T-helper 2 cell treated with Interferon-gamma antibody and Interleukin-4, amounts not matched to agents 5 μg/mL and 100 μg/mL, for 36 hours (primary cell): ENCODE results near the gene BUB3.

Experiments
- DNase-seq: peaks from one replicate; pipeline ENCODE4 v3.0.0; 2021; ENCODE audit warnings: low spot score
- H3K27ac Mint-ChIP-seq: one replicate; pipeline ENCODE4 v1.8.0; 2021; ENCODE audit warnings: mild to moderate bottlenecking, mixed read lengths
- H3K27me3 Mint-ChIP-seq: one replicate; pipeline ENCODE4 v1.8.0; 2021; ENCODE audit warnings: low read depth, mixed read lengths
- H3K36me3 Mint-ChIP-seq: one replicate; pipeline ENCODE4 v1.8.0; 2021; ENCODE audit warnings: low read depth, mixed read lengths
- H3K4me1 Mint-ChIP-seq: one replicate; pipeline ENCODE4 v1.8.0; 2021; ENCODE audit warnings: low read depth, mixed read lengths
- H3K4me3 Mint-ChIP-seq: one replicate; pipeline ENCODE4 v1.8.0; 2022; ENCODE audit warnings: mild to moderate bottlenecking, moderate library complexity, mixed read lengths
- H3K9me3 Mint-ChIP-seq: one replicate; pipeline ENCODE4 v1.8.0; 2021; ENCODE audit warnings: mixed read lengths

The BUB3 gene, protein sequence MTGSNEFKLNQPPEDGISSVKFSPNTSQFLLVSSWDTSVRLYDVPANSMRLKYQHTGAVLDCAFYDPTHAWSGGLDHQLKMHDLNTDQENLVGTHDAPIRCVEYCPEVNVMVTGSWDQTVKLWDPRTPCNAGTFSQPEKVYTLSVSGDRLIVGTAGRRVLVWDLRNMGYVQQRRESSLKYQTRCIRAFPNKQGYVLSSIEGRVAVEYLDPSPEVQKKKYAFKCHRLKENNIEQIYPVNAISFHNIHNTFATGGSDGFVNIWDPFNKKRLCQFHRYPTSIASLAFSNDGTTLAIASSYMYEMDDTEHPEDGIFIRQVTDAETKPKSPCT

DNA sequence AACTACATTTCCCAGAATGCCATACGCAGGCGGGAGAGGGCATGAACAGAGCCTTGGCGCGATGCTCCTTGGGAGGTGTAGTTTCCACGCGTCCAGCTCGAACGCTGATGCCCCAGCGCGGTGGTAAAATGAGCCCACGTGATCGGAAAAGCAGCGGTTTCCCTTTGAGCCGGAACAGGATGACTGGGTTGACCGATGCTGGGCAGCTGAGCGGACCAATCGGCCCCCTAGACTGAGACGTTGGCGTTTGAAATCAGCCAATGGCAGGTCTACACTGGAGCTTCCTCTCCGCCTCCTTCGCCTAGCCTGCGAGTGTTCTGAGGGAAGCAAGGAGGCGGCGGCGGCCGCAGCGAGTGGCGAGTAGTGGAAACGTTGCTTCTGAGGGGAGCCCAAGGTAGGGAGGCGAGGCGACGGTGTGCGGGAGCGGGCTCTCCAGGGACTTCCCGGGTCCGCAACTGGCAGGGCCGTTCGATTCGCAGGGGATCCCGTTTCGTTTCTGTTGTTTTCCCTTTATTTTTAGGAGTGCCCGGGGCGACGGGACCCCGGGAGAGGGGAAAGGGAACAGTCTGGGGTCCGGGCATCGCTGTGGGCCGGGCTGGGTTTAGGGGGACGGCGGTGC is at the start of gene BUB3:
TSS of gene BUB3 (plus strand) at position 311 of the 619 bp plus-strand sequence. CDS start 516 bp downstream, outside the sequence.
- peaks cover 51% of the 10 kb centered on the region for H3K36me3 Mint-ChIP-seq
- peaks cover 46% of the 10 kb centered on the region for H3K4me1 Mint-ChIP-seq

DNA sequence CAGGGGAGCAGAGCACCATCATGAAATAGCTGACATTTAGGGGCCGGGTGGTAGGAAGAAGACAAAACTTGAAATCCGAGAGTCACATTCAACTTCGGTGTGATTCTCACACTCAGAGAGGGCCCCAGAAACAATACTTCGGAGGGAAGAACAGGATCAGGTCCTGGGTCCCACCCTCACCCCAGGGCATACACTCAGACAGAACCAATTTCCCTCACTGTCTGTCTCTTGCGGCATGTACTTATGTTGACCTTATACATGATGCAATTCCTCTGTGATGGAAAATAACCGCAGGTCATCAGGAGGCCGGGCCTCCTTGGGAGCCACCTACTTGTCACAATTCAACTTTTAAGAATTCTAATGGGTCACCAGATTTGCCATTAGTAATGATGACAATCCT is 44.7 kb upstream of the BUB3 start:
- no peak overlapping the region for H3K4me3 Mint-ChIP-seq
- H3K9me3 Mint-ChIP-seq, result no peaks in the 10 kb centered on the region
- no peak overlapping the region for H3K27ac Mint-ChIP-seq
- H3K4me1 Mint-ChIP-seq, result no peaks in the 10 kb centered on the region
- DNase-seq, result no peak
- H3K27me3 Mint-ChIP-seq, result peaks cover 6% of the 10 kb centered on the region
- no peaks in the 10 kb centered on the region for H3K36me3 Mint-ChIP-seq

More for the DNA sequence above, at the start of gene BUB3:
- peak within 1 kb of the TSS; percentile 100 for H3K4me3 Mint-ChIP-seq
- H3K27me3 Mint-ChIP-seq, result peaks cover 30% of the 10 kb centered on the region
- H3K27ac Mint-ChIP-seq, result peak within 1 kb of the TSS; percentile 100
- DNase-seq, result peak; percentile 97
- no peaks in the 10 kb centered on the region for H3K9me3 Mint-ChIP-seq

DNA sequence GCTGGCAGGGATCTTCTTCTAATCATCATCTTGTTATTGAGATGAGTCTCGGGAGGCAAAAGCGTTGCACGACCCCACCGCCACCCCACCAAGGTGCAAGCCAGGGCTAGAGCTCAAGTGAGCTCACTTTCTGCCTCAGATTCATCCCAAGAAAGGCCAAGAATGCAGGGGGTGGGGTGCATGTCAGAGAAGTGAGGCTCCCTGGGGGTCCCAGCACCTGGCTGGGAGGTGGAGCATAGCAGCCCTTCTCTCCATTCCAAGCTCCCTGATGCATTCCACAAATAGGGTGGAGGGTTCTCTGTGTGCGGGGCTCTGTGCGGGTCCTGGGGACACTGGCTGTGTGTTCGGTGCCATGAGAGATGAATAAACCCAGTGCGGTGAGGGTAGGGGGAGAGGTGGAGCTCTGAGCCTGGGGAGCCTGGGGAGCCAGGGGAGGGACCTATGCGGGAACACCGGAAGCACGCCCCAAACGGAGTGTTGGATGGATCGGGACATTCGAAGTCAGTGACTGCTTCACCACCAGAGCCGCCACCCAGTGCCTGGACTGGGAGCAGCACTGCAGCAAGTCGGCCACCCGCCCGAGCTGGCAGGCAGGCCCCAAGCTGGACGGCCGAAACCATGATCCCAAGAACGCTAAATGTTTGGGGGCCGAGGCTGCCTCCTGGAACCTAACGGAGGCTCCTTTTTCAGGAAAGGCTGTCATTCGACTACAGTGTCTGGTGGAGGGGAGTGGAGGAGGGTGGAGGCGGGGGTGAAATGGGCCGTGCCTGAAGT is 36.4 kb upstream of the BUB3 start:
- H3K27ac Mint-ChIP-seq, result no peak overlapping the region
- peaks cover 35% of the 10 kb centered on the region for H3K27me3 Mint-ChIP-seq

DNA sequence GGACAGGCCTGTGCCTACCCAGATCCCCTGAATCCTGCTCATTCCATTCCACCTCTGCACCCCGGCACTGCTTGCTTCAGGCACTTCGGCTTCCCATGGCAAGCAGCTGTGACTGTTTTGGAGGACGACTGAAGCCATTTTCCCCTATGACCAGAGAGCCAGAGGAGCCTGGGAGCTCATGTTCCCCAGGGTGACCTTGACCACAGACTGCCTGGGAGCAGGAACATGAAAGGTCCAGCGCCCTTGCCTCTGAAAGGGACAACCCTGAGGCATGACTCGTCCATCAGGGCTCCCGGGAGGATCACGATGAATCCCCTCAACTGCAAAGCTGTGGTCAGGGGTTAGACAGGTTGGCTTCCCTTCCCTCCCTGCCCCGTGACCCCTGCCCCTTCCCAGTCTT is 35.1 kb upstream of the BUB3 start:
- no peaks in the 10 kb centered on the region for H3K36me3 Mint-ChIP-seq
- no peak overlapping the region for H3K27ac Mint-ChIP-seq
- no peaks in the 10 kb centered on the region for H3K9me3 Mint-ChIP-seq
- H3K27me3 Mint-ChIP-seq, result peaks cover 37% of the 10 kb centered on the region
- no peak for DNase-seq
- H3K4me3 Mint-ChIP-seq, result no peak overlapping the region
- no peaks in the 10 kb centered on the region for H3K4me1 Mint-ChIP-seq

More for the DNA sequence above, 36.4 kb upstream of the BUB3 start:
- Mint-ChIP-seq H3K4me1 (no peaks in the 10 kb centered on the region), H3K9me3 (no peaks in the 10 kb centered on the region), H3K36me3 (no peaks in the 10 kb centered on the region), H3K4me3 (no peak overlapping the region)
- no peak for DNase-seq

DNA sequence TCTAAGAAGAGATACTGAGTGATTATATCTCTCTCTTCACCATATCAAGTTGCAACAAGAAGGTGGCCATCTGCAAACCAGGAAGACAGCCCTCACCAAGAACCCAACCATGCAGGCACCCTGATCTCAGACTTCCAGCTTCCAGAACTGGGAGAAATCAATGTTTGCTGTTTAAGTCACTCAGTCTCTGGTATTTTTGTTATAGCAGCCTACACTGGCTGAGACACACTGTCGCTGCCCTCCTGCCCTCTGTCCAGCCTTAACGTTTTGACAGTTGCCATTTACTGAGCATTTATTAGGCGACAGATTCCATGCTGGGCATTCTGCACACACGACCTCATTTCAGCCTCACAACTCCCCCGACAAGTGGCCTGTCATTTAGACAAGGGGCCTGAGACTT is 28.0 kb upstream of the BUB3 start:
- DNase-seq, result no peak
- Mint-ChIP-seq H3K9me3 (no peaks in the 10 kb centered on the region), H3K27me3 (peaks cover 41% of the 10 kb centered on the region), H3K36me3 (no peaks in the 10 kb centered on the region), H3K4me3 (no peak overlapping the region), H3K27ac (no peak overlapping the region), H3K4me1 (no peaks in the 10 kb centered on the region)

DNA sequence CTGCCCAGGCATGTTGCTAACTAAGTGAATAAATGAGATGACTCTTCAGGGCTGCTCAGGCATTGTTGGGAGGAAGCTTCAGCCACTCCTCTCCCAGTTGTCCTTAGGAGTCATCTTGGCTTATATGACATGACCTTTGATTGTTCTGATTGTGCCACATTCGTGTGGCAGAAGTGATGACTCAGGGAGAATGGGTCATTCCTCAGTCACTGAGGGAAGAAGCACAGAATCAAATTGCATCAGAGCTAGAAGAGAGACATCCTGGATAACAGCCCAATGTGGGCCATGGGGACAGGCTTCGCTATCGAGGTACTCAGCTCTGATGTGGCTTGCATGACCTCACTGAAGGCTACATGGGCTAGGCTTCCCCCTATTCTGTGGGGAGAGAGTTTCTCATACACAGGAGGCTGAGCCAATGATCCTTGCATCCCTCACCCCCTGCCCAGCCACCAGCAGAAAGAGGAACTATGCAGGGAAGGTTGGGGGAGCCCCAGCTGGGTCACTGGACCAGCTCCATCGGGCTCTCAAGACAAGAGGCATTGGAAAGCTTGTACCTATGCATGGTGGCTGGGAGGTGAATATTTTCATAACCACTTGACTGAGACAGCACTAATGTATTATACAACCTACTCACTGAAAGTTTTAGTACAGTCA is 24.5 kb upstream of the BUB3 start:
- Mint-ChIP-seq H3K4me3 (no peak overlapping the region), H3K36me3 (no peaks in the 10 kb centered on the region)
- no peak for DNase-seq

DNA sequence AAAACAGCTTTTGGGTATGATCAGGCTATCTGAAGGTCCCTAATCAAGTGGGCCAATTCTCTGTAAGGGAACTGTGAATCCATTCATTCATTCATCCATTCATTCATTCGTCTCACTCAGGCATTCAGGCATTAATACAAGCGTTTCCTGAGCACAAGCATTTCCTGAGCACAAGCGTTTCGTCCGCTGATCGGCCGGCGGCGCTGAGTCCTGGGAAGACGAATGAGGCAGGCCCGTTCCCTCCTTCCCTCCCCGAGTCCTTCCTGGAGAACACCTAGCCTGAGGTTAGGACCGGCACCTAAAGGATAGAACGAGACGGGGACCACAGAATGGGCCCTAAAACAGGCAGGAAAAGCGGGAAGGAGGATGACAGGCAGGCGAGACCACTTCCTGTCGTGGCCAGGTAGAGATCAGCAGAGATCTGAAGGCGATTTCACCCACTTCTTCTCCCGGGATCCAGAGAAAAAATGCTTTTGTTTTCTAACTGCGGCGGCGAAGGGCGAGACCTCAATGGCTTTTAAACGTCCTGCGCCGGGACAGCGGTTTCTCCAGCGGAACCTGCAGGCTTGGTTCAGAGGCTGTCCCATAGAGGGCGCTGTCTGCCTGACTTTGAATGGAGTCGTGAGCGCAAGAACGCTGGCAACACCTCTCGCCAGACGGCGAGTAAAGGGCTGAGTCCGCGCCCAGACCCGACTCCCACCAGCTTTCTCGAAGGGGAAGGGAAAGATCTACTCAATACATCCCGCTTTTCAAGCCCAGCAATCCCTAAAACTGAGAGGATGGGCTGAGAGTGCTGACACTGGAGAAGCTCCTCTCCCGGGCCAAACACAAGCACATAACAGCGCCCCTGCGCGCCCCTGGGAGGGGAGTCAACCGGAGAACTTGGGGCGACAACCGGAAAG is 21.4 kb upstream of the BUB3 start:
- peak overlapping the region; percentile 83 for H3K27ac Mint-ChIP-seq
- no peaks in the 10 kb centered on the region for H3K9me3 Mint-ChIP-seq
- peaks cover 14% of the 10 kb centered on the region for H3K4me1 Mint-ChIP-seq
- peak overlapping the region; percentile 74 for H3K4me3 Mint-ChIP-seq
- peak; percentile 75 for DNase-seq
- peaks cover 68% of the 10 kb centered on the region for H3K27me3 Mint-ChIP-seq
- peaks cover 1% of the 10 kb centered on the region for H3K36me3 Mint-ChIP-seq

More for the DNA sequence above, 24.5 kb upstream of the BUB3 start:
- H3K9me3 Mint-ChIP-seq, result no peaks in the 10 kb centered on the region
- H3K4me1 Mint-ChIP-seq, result peaks cover 12% of the 10 kb centered on the region
- peaks cover 63% of the 10 kb centered on the region for H3K27me3 Mint-ChIP-seq
- no peak overlapping the region for H3K27ac Mint-ChIP-seq

DNA sequence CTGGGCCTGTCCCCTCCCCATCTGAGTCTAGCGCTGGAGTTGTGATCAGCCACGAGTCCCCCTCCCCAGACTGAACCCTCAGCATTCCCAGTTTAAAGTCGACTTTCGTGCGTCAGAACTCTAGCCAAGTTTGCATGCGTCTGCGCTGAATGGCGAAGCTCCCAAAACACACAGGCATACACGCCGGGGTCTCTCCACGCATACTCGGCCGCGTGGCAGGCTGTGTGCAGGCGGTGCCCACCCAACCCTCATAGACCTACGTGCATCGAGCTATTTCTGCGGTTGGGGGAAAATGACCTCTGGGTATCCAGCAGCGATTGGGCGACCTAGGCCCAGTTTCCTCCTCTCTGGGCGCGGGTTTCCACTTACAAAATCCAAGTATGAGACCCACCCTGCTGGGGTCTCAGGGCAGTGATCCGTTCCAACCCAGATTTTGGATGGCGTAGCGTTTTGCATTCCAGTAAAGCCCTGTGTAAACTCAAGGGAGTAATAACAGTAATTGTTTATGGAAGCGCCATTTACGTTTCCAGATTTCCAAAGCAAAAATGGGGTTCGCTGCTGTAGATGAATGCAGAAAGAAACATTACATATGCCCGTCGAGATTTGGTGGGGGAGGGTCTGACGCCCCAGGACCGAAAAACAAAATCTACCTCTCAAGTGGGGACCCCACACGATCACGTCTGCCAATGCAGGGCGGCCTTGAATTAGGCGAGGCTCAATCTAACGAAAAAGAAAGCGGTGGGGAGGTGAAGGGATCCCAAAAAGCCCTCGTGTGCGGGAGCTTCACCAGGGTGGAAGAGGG is 20.5 kb upstream of the BUB3 start:
- Mint-ChIP-seq H3K9me3 (no peaks in the 10 kb centered on the region), H3K4me1 (peaks cover 14% of the 10 kb centered on the region), H3K27ac (no peak overlapping the region), H3K4me3 (peak overlapping the region; percentile 52), H3K36me3 (peaks cover 3% of the 10 kb centered on the region), H3K27me3 (peaks cover 76% of the 10 kb centered on the region)
- no peak for DNase-seq

DNA sequence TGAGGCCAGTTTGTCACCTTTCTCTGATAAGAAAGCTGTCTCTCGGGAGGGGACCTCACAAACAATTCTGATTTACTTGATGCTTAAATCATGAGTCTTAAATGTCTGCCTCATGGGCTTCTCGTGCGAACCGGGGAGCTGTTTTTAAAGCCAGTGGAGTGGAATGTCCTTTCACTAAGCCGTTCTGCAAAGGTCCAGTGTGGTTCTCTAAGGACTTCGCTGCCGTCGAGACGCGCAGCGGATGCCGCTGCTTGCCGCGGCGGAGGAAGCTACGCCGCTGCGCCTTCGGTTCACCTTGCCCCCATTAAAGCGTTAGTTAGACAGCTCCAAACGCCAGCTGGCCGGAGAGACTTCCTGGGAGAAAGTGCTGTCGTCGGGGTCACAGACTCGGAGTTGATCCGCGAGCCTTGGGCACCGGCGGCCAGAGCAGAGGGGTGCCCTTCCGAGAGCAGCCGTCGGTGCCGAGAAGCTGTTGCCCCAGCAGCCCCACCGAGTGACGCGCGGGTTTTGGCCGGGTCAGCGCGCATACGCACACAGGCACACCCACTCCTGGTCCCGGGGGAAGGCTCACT is 19.8 kb upstream of the BUB3 start:
- Mint-ChIP-seq H3K4me1 (peaks cover 17% of the 10 kb centered on the region), H3K36me3 (peaks cover 3% of the 10 kb centered on the region), H3K4me3 (peak overlapping the region; percentile 52), H3K27me3 (peaks cover 79% of the 10 kb centered on the region), H3K9me3 (no peaks in the 10 kb centered on the region), H3K27ac (peak overlapping the region; percentile 75)
- DNase-seq, result no peak

DNA sequence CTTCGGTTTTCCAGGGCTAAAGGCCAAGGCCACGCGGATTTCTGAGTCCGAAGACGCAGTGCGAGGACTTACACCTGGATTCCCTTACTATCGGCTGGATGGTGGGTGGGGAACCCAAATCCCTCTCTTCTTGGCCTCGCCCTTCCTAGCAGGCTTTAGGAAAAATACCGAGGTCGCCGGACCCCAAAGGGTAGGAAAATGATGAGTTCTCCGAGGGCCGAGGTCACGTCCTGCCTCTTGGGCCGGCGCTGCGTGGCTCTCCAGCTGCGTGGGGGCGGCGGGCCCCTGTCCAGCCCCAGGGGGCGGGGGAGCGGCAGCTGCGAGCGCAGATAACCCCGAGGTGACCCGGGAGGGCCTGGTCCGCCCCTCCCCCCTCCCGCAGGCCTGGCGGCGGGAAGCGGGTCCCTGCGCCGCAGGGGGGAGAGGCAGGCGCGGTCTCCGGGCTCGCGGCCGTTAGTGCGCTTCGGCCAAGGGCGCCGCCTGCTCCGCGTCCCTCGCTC is 19.2 kb upstream of the BUB3 start:
- peaks cover 17% of the 10 kb centered on the region for H3K4me1 Mint-ChIP-seq
- no peak overlapping the region for H3K4me3 Mint-ChIP-seq
- DNase-seq, result no peak
- H3K9me3 Mint-ChIP-seq, result no peaks in the 10 kb centered on the region
- peaks cover 3% of the 10 kb centered on the region for H3K36me3 Mint-ChIP-seq
- no peak overlapping the region for H3K27ac Mint-ChIP-seq
- H3K27me3 Mint-ChIP-seq, result peaks cover 79% of the 10 kb centered on the region

DNA sequence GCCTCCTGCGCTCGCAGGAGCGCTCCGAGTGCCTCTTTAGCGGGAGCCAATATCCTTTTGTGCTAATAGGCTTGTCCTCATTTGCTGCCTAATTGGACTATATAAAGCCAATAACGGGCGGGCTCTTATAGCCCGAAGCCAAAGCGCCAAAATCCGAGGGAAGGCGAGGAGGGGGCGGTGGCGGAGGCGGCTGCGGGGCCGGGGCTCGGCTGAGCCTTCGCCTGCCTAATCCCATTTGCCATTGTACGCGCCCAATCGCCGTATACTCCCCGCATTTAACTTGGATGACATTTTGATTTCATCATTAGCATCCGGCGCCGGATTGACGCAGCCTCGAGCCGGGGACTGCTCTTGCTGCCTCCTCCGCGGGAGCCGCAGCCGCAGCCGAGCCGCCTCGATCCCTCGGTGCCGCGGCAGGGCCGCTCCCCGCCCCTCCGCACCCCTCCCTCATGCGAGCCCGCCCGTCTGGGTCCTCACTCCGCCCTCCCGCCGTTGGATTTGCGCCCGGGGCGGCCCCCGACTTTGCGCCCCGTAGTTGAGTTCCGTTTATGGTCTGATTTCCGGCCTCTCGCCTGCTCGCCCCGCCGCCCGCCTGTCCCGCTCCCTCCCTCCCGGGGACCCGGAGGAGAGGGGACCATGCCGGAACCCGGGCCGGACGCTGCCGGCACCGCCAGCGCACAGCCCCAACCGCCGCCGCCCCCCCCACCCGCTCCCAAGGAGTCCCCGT is 18.6 kb upstream of the BUB3 start, which contains the start of gene HMX3:
TSS of gene HMX3 (plus strand) at position 556 of the 727 bp plus-strand sequence. CDS start at position 637, 81 bp downstream.
- Mint-ChIP-seq H3K27me3 (peaks cover 79% of the 10 kb centered on the region), H3K36me3 (peaks cover 3% of the 10 kb centered on the region), H3K4me1 (peaks cover 21% of the 10 kb centered on the region), H3K9me3 (no peaks in the 10 kb centered on the region), H3K27ac (peak within 1 kb of the TSS; percentile 86), H3K4me3 (peak within 1 kb of the TSS; percentile 69)
- no peak for DNase-seq
